KMS-11 (cell line): Measurements from ENCODE around the gene DNAJC18.
A peak's percentile ranks its signal among the peaks of the same experiment; 100 is the strongest.

Experiments
- H2AFZ ChIP-seq: fragments of 200-600 bp; sonication (generic); 2 replicates; pipeline ENCODE4 v1.6.1; 2016; ENCODE audit warnings: antibody characterized with exemption, mixed run types, low read depth
- H3K27ac ChIP-seq: fragments of 200-600 bp; sonication (generic); 2 replicates; pipeline ENCODE4 v1.6.1; 2016; ENCODE audit warnings: mild to moderate bottlenecking, mixed run types
- H3K27me3 ChIP-seq: fragments of 200-600 bp; sonication (generic); 2 replicates; pipeline ENCODE4 v1.6.1; 2017; ENCODE audit warnings: mild to moderate bottlenecking, low read depth, mixed run types, moderate library complexity; ENCODE audit not compliant: insufficient read depth
- H3K36me3 ChIP-seq: fragments of 200-600 bp; sonication (generic); 2 replicates; pipeline ENCODE4 v1.6.1; 2017; ENCODE audit warnings: mild to moderate bottlenecking, mixed run types; ENCODE audit not compliant: insufficient read depth
- H3K4me1 ChIP-seq: fragments of 200-600 bp; sonication (generic); 2 replicates; pipeline ENCODE4 v1.6.1; 2016; ENCODE audit warnings: mild to moderate bottlenecking, low read depth, mixed run types; ENCODE audit not compliant: poor library complexity, severe bottlenecking
- H3K4me2 ChIP-seq: fragments of 200-600 bp; sonication (generic); 2 replicates; pipeline ENCODE4 v1.7.0; 2016; ENCODE audit warnings: mild to moderate bottlenecking, mixed run types
- H3K4me3 ChIP-seq: fragments of 200-600 bp; sonication (generic); IDR thresholded peaks from 2 replicates; pipeline ENCODE4 v1.6.1; 2017; ENCODE audit warnings: low read depth, low read length, mixed read lengths; ENCODE audit not compliant: insufficient read depth
- H3K79me2 ChIP-seq: fragments of 200-600 bp; sonication (generic); 2 replicates; pipeline ENCODE4 v1.6.1; 2016; ENCODE audit warnings: low read depth, mixed run types; ENCODE audit not compliant: insufficient read depth
- H3K9ac ChIP-seq: fragments of 200-600 bp; sonication (generic); 2 replicates; pipeline ENCODE4 v1.6.1; 2016; ENCODE audit warnings: mild to moderate bottlenecking, mixed run types
- H4K20me1 ChIP-seq: fragments of 200-600 bp; sonication (generic); 2 replicates; pipeline ENCODE4 v1.6.1; 2016; ENCODE audit warnings: mild to moderate bottlenecking, mixed run types; ENCODE audit not compliant: insufficient read depth
- CTCF ChIP-seq: fragments of 200-600 bp; sonication (generic); conservative IDR thresholded peaks from 2 replicates; pipeline ENCODE4 v1.6.1; 2017; ENCODE audit warnings: low read depth, mild to moderate bottlenecking, antibody characterized with exemption, low read length, moderate library complexity, mixed read lengths

The DNAJC18 gene

GRCh38 chr5:139394123-139394653 lies 45.1 kb downstream of the DNAJC18 start:
- peak overlapping the region; percentile 93 for H3K9ac ChIP-seq
- H3K27ac ChIP-seq: peak overlapping the region; percentile 89
- peaks cover 50% of the 10 kb centered on the region for H3K79me2 ChIP-seq
- H3K36me3 ChIP-seq: no peaks in the 10 kb centered on the region
- H3K27me3 ChIP-seq: no peaks in the 10 kb centered on the region
- peaks cover 34% of the 10 kb centered on the region for H3K4me1 ChIP-seq
- no peak overlapping the region for H3K4me3 ChIP-seq
- no peaks in the 10 kb centered on the region for H4K20me1 ChIP-seq
- peak overlapping the region; percentile 63 for H2AFZ ChIP-seq
- peak; percentile 31; the same call in 1 of the 2 replicates for TF ChIP-seq CTCF
- H3K4me2 ChIP-seq: peak overlapping the region; percentile 87

GRCh38 chr5:139393497-139394122 lies 45.7 kb downstream of the DNAJC18 start:
- no peaks in the 10 kb centered on the region for H3K36me3 ChIP-seq
- H3K9ac ChIP-seq: peak overlapping the region; percentile 93
- peaks cover 33% of the 10 kb centered on the region for H3K4me1 ChIP-seq
- H3K27me3 ChIP-seq: no peaks in the 10 kb centered on the region
- no peaks in the 10 kb centered on the region for H4K20me1 ChIP-seq
- H3K27ac ChIP-seq: peak overlapping the region; percentile 89
- TF ChIP-seq CTCF: no peak
- H3K79me2 ChIP-seq: peaks cover 55% of the 10 kb centered on the region
- H3K4me2 ChIP-seq: peak overlapping the region; percentile 87
- H3K4me3 ChIP-seq: no peak overlapping the region
- peak overlapping the region; percentile 63 for H2AFZ ChIP-seq

- Histone ChIP-seq H3K9ac (peak overlapping the region; percentile 93), H3K4me1 (peaks cover 37% of the 10 kb centered on the region), H3K27me3 (no peaks in the 10 kb centered on the region), H3K36me3 (no peaks in the 10 kb centered on the region), H3K27ac (peak overlapping the region; percentile 89), H3K4me3 (no peak overlapping the region), H4K20me1 (no peaks in the 10 kb centered on the region), H3K4me2 (peak overlapping the region; percentile 87), H2AFZ (peak overlapping the region; percentile 63), H3K79me2 (peaks cover 63% of the 10 kb centered on the region)
- peak; percentile 63 for TF ChIP-seq CTCF
These were observed 46.4 kb downstream of the DNAJC18 start for GRCh38 chr5:139392678-139393496.

GRCh38 chr5:139392324-139392677 lies 47.0 kb downstream of the DNAJC18 start:
- peaks cover 43% of the 10 kb centered on the region for H3K4me1 ChIP-seq
- peak overlapping the region; percentile 87; the same call in 1 of the 2 replicates for H3K4me2 ChIP-seq
- peak overlapping the region; percentile 63 for H2AFZ ChIP-seq
- no peaks in the 10 kb centered on the region for H4K20me1 ChIP-seq
- H3K36me3 ChIP-seq: no peaks in the 10 kb centered on the region
- peaks cover 69% of the 10 kb centered on the region for H3K79me2 ChIP-seq
- H3K9ac ChIP-seq: peak overlapping the region; percentile 93
- H3K27me3 ChIP-seq: no peaks in the 10 kb centered on the region
- TF ChIP-seq CTCF: no peak
- H3K27ac ChIP-seq: peak overlapping the region; percentile 89
- no peak overlapping the region for H3K4me3 ChIP-seq
